SIG-M5 (cell line): ENCODE data around the gene NETO2.
"Not testable (repeated sequence)": the region's sequence is repeated elsewhere in the genome, so short reads cannot be mapped to it uniquely, and the experiment has no call there.

Experiments used
- DNase-seq: peaks from one replicate; lab custom pipeline; 2025; lab: John Stamatoyannopoulos, UW

The NETO2 gene

DNA sequence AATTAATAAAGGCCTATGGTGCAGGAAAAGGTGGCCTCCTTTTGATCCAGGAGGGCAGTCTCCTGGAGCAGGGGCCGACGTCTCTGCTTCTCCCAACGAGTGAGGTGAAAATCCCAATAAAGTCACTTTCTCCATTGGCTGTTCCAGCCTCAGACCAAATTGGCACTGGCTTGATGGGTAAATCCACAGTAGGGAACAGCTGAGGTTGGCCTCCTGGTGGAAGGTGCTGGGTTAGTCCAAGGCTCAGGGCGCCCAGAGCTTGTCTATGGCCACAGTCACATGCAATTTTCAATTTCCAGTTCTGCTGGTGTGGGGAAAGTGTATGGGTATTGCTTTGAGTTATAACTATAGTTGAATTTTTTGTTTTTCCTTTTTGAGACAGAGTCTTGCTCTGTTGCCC is 79.0 kb downstream of the NETO2 start:
- DNase-seq, result no peak

DNA sequence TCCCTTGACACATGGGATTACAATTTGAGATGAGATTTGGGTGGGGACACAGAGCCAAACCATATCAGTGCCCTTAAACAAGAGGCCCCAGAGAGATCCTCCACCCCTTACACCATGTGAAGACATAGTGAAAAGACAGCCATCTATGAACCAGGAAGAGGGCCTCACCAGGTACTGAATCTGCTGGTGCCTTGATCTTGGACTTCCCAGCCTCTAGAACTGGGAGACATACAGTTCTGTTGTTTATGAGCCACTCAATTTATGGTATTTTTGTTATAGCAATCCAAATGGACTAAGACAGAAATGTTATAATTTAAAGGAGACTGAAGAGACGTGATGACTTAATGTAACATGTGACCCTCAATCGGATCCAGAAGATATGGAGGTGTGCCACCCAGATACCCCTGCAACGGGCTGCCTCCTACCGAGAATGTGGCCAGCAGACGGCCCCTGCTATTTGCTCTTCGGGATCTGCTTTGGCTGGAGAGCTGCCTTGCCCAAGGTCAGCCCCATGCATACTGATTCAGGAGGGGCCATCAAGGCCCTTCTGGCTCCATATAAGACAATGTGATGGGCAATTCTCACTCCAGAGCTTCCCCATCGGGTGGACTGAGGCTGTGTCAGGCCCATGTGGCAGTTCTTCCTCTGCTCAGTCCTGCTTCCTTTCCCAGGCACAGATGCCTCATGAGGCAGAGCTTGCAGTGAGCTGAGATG is 80.6 kb downstream of the NETO2 start:
- DNase-seq, result no peak

DNA sequence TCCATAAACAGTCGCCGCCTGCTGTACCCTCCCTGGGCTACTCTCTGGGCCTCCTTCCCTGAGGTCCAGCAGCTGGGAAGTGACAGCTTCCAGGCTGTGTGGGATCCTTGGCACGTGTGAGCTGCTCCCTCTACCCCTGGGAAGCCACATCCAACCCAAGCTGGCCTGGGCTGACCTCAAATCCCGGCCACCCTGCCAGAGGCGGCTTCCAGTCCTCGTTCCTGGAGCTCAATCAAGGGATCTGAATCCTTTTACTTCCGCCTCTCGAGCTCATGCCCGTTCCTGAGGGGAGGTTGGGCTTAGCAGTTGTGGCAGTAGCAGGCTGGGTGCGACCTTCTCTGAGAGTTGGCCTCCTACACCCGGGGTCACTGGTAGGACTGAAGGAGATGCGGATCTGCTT is 82.5 kb downstream of the NETO2 start:
- no peak for DNase-seq

DNA sequence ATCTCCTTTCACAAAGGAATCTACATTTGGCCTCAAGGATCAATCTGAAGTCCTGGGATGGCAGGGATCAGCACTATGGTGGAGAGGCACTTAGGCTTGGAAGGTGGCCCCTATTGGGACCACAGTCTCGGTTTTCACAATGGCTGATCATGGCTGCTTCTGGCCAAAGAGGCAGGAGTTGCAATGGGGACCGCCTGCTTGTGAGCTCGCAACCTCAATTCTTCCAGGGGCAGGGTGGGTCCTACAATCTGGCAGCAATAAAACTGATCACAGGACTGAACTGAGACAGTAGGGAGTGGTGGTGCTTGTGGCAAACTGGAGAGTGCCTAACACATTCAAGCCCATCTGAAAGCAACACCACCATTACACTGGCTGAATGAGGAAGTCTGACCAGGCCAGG is 83.1 kb downstream of the NETO2 start:
- no peak for DNase-seq

DNA sequence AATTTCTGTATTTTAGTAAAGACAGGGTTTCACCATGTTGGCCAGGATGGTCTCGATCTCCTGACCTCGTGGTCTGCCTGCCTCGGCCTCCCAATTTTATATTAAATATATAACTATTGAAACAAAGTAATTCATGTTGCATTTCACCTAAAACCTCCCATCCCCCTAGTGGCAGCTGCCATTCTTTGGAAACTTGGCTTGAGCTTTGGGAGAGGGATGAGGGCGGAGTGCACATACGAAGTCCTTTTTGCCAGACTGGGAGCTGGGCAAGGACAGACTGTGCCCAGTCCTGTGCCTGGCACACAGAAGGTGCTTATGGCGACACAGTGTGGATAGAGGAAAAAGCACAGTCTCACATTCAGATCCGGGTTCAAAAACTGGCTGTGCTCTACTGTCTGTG is 83.8 kb downstream of the NETO2 start:
- DNase-seq, result no peak

DNA sequence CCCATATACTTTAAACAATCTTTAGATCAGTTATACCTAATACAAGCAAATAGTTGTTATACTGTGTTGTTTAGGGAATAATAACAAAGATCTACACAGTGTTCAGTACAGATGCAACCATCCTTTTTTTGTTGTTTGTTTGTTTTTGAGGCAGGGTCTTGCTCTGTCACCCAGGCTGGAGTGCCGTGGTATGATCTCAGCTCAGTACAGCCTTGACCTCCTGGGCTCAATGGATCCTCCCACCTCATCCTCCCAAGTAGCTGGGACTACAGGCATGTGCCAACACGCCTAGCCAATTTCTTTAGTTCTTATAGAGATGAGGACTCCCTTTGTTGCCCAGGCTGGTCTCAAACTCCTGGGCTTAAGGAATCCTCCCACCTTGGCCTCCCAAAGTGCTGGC is 84.6 kb downstream of the NETO2 start:
- DNase-seq, result not testable (repeated sequence)

DNA sequence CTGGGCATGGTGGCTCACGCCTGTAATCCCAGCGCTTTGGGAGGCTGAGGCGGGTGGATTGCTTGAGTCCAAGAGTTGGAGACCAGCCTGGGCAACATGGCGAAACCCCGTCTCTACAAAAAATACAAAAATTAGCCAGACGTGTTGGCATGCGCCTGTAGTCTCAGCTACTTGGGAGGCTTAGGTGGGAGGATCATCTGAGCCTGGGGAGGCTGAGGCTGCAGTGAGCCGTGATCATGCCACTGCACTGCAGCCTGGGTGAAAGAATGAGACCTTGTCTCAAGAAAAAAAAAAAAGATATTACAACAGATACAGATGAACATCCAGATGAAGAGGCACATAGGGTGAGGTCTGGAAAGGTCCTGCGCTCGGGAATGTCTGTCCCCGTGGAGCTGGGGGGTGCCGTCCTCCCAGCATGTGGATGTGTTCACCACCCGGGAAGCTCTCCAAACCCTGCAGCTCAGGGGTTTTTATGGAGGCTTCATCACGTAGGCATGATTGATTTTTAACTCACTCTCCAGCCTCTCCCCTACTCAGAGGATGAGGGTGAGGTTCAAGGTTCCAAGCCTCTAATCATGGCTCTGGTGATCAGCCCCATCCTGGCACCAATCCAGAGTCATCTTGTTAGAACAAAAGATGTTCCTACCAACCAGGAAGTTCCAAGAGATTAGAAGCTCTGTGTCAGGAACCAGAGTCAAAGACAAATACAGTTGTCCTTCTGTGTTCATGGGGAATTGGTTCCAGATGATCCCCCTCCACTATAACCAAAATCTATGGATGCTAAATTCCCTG is 85.3 kb downstream of the NETO2 start:
- no peak for DNase-seq

DNA sequence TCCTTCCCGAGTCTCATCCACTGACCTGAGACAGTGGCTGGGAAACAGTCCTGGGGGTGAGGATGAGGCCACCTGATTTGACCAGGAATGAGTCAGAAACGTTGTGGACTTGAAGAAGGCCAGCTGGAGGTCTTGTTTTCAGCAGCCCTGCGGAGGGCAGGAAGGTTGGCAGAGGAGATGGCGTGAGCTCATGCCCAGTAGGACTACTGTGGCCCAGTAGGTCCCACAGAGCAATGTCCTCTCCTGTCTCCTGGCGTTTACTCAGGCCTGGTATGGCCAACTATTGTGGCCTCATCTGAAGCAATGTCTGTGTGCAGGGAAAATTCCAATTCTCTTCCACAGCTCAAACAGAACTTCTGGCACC is 86.1 kb downstream of the NETO2 start:
- no peak for DNase-seq

DNA sequence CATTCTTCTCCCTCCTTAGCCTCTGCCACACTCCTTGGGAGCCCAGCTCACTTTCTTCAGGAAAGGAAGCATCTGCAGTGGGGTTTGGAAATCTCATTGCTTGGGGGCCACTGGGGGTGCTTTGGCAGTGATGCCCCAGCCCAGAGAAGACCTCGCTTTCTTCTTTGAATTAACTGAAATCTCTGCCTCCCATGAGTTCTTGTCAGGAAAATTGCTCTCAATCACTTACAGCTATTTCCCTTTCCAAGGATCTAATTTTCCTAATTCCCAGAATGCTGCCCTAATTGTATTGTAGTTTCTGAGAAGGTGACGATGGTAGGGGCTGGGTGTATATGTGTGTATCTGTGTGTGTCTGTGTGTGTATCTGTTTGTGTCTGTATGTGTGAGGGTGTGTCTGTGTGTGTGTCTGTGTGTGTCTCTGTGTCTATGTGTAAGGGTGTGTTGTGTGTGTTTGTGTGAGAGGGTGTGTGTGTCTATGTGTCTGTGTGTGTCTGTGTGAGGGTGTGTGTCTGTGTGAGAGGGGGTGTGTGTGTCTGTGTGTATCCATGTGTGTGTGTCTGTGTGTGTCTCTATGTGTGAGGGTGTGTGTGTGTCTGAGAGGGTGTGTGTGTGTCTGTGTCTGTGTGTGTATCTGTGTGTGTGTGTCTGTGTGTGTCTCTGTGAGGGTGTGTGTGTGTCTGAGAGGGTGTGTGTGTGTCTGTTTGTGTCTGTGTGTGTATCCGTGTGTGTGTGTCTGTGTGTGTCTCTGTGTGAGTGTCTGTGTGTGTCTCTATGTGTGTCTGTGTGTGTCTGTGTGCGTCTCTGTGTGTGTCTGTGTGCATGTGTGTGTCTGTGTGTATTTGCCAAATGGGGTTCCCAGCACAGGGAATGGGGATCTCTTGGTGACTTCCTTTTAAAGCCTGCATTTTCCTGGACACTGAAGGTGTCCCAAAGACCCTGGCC is 86.8 kb downstream of the NETO2 start:
- no peak for DNase-seq

DNA sequence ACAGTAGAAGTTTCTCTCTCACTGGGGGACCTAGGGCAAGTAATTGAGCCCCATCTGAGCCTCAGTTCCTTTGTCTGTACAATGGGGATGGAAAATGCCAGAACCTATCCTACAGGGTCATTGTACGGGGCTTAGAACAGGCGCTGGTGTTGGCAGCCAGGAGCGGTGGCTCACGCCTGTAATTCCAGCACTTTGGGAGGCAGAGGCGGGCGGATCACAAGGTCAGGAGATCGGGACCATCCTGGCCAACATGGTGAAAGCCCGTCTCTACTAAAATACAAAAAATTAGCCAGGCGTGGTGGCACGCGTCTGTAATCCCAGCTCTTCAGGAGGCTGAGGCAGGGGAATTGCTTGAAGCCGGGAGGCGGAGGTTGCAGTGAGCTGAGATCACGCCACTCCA is 87.7 kb downstream of the NETO2 start:
- not testable (repeated sequence) for DNase-seq

DNA sequence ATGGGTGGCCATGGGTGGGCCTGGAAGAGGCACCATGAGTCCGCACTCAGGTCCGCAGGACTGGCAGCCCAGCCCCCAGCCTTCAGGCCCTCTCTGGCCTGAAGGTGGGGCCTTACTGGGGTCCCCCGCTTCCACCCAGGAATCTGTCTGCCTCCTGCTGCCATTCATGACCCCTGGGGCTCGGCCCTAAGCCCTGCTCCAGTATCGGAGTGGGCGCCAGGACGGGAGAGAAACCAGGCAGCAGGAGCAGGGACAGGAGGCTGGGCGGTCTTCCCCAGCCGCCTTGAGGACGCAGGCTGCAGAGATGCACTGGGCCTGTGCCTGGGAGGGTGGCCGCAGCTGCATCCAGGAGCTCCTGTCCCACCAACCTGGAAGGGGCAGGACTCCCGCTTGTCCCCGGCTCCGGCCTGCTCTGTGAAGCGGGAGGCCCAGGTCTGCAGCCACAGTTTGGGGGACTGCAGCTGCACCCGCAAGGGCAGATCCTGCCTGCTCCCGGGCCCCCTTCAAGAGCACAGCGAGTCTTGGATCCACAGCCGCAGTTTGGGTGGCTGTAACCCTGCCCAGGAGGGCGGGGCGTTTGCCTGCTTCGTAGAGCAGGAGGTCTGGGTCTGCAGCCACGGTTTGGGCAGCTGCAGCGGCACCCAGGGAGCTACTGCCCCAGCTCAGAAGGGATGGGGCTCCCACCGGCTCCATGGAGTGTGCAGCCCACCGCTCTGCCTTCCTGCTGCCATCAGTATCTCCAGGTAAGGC is 88.4 kb downstream of the NETO2 start:
- DNase-seq, result no peak

DNA sequence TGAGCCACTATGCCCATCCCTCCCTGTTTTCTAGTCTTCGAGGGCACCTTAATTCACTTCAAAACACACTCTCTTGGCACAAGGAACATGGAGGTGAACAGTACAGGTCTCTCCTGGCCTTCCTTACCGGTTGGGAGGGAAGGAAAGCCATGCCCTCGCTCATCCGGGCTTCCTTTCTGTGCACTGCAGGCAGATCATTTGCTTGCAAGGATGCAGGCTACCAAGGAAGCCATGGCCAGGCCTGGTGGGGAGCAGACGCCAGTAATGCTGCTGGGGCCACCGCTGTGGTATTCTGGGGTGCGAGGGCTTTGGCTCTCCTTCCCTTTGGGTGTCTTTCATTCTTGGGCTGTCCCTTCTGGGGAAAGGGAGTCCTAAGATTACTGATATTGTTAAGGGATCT is 89.4 kb downstream of the NETO2 start:
- no peak for DNase-seq

DNA sequence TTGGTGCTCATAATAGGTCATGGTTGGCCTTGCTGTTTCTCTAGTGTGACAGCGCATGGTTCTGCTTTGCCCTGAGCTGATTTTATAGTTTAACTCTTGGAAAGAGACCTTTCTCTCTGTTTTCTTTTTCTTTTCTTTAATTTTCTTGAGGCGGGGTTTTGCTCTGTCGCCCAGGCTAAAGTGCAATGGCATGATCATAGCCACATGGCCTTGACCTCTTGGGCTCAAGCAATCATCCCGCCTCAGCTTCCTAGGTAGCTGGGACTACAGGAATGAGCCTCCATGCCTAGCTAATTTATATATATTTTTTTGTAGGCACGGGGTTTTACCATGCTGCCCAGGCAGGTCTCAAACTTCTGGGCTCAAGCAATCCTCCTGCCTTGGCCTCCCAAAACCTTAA is 89.8 kb downstream of the NETO2 start:
- DNase-seq, result no peak

DNA sequence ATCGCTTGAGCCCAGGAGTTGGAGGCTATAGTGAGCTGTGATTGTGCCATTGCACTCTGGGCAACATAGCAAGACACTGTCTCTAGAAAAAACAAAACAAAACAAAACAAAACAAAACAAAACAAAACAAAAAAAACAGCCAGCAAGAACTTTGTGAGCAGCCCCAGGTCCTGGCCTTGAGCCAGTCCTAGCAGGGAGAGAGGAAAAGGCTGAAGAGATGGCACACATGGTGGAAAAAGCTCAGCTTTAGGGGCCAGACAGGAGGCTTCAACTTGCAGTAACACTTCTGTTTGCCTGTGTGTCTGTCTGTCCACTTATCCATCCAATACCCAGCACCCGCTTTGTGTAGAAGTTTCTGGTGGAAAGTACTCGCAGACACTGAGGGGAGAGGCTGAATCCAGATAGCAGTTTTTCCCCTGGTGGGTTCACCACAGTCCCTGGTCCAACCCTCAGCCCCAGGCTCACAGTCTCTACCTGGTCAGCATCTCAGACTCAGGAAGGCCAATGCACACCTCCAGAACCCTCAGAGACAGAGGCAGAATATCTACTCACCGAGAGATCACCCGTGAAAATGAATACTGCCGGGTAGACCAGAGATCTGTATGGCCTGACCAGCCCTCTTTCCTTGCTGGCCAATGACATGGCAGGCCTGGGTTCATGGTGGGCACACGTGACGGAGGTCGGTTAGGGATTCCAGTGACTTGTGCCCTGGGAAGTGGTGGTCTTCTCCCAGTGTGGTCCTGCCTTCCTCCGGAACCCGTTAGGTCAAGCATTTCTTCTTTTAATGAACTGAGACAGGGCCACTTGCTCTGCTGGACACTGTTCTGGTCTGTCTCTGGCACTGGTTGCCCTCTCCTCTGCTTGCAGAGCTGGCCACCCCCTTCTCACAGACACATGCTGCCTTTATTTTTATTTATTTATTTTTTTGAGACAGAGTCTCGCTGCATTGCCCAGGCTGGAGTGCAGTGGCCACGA is 90.8 kb downstream of the NETO2 start:
- no peak for DNase-seq

DNA sequence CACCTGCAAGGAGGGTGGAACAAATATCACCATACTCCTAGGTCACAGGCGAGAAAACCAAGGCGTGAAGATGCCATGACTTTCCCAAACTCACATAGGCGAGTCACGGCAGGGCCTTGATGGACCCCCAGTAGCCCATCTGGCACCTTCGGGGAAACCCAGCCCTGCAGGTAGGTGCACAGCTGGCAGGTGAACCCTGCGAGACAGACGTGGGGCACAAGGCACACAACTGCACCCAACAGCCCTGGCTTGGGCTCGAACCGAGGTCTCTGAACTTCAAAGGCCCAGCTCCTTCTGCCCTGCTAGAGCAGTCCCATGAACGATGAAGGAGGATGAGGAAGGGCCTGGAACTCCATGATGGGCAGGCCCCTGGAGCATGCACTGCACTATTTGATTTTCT is 92.7 kb downstream of the NETO2 start:
- DNase-seq, result no peak

DNA sequence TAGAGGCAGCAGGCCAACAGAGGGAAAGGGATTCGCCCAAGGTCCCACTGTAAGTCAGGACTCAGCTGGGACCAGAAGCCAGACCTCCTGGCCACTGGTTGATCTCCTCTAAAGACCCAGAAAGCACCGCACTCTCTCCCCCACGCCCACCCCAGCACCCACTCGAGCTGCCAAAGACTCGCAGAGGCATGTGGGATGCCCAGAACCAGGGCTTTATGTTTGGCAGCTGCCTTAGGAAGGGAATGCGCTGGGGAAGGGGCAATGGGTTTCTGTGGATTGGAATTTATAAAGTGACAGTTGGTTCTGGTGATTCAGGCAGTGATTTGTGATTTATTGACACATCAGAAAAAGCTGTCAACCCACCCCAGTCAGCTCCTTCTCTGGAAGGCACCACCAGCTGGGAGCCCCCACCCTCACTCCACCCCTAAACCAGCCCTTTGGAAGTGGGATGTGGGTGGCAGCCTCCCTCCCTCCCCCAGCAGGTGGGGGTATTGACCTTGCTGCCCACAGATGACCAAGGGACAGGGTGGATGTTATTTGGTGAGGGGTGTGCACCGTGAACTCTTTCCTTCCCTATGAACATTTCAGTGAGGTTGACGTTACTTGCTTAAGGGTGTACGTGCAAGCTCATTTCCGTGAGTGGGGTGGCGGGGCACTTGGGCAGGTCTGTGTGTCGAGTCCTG is 93.7 kb downstream of the NETO2 start:
- DNase-seq, result no peak

DNA sequence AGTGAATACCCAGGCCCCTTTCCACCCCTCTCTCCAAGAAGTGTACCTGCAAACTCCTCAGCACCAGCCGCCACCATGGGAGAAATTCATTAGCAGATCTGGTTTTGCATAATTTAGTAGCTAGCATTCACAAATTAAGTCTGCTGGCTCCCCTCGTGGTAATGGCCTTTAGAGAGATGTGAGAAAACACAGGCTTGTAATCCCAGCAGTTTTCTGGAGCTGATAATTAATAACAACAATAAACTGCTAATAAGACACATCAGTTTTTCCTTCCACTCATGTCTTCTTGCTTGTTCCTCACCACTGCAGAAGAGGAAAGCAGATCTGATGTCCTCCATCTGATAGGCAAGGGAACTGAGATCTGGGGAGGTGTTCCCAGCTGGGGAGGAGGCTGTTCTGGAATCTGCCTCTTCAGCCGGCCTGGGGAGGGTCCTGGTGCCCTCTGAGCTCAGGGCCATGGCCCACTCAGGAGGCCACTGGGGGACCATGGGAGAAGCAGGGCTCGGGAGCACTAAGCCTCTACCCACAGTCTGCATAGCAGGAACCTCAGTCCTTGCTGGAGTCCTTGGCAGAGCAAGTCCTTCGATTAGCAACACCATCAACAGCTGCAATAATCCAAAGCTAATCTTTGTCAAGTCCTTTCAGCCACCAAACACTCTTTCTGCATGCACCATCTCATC is 96.1 kb downstream of the NETO2 start:
- no peak for DNase-seq

DNA sequence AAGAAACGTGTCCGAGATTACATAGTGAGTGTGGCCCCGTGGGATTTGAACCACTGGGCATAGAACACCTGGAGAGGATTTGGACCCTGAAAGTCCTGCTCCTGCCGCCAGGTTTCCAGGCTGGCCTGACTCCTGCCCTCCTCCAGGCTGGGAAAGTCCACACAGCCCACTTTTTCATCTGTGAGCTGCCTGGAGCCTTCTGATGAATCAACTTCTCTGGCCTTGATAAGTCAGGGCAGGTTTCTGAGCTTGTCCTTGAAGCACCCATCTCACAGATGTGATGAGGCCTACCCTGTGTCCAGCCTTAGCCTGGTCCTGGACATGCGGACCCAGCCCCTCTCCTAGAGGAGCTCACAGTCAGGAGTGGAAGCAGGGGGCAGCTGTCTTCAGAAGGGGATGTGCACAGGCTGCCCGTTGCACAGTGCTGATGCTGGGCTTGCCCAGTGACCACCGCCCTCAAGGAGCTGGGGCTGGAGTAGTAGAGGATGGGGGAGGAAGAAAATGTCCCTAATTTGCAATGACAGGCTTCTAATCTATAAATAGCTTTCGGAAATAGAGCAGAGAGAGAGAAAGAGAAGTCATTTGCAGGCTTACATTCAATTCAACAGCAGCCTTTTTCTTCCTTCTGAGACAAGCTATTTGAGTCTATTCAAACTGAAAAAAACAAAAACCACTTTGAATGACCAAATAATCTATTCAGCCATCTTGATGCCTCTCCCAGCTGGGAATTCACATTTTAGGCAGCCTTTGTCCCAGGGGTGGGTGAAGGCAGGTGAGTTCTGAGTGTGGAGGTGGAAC is 96.8 kb downstream of the NETO2 start:
- no peak for DNase-seq

DNA sequence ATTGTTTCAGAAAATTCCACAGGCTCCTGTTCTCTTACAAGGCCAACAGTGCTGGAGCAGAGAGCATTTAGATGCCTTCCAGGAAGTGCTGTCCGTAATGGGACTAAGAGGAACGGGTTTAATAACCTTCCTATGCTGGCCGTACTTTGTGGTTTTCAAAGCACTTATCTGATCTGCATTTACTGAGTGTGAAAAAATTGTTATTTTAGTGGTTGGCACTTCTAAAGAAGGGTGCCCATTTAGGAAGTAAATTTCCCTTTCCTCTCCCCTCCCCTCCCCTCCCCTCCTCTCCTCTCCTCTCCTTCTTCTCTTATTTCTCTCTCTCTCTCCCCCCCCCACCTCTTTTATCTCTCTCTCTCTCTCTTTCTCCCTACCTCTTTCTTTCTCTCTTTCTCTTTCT is 98.3 kb downstream of the NETO2 start:
- no peak for DNase-seq
